ENCODE measurements around the gene TPTE. TPM values are rescaled to one million over a fixed set of nuclear protein-coding genes. Genes with fewer than 3 reads are reported as not detected.
"Not testable (repeated sequence)": the region's sequence is repeated elsewhere in the genome, so short reads cannot be mapped to it uniquely, and the experiment has no call there.

The TPTE gene
- total RNA-seq, 1 donor from 2014 or later, result not detected

GRCh38 chr21:10616535-10616934, 95.2 kb downstream of the TPTE start:
- H3K4me3 ChIP-seq, result no peak overlapping the region
- no peak overlapping the region for H3K27ac ChIP-seq
- peaks cover 17% of the 10 kb centered on the region for H3K9me3 ChIP-seq
- H3K27me3 ChIP-seq (ENCODE audit: low read depth), result no peaks in the 10 kb centered on the region
- no peaks in the 10 kb centered on the region for H3K36me3 ChIP-seq
- intact Hi-C loops (cut with DNase I), result no loop called here
- TF ChIP-seq CTCF (IDR thresholded peaks at IDR 0.05), result no peak
- DNase-seq (no peak), ATAC-seq (no peak)
- no peaks in the 10 kb centered on the region for H3K4me1 ChIP-seq

- H3K4me1 ChIP-seq; H3K36me3 ChIP-seq; intact Hi-C loops (cut with DNase I); H3K4me3 ChIP-seq; H3K27ac ChIP-seq; H3K27me3 ChIP-seq (ENCODE audit: low read depth); ATAC-seq; DNase-seq: not testable (repeated sequence)
- peaks cover 14% of the 10 kb centered on the region for H3K9me3 ChIP-seq
Observed at GRCh38 chr21:10617133-10617752, 95.9 kb downstream of the TPTE start.

GRCh38 chr21:10627316-10627863, 106.0 kb downstream of the TPTE start:
- no peaks in the 10 kb centered on the region for H3K4me1 ChIP-seq
- H3K36me3 ChIP-seq, result no peaks in the 10 kb centered on the region
- peaks cover 9% of the 10 kb centered on the region for H3K9me3 ChIP-seq
- ATAC-seq, result no peak
- TF ChIP-seq CTCF (IDR thresholded peaks at IDR 0.05), result no peak
- H3K4me3 ChIP-seq, result no peak overlapping the region
- no peaks in the 10 kb centered on the region for H3K27me3 ChIP-seq (ENCODE audit: low read depth)
- DNase-seq, result no peak
- intact Hi-C loops (cut with DNase I), result no loop called here
- no peak overlapping the region for H3K27ac ChIP-seq

- H3K27me3 ChIP-seq (ENCODE audit: low read depth); intact Hi-C loops (cut with DNase I); H3K27ac ChIP-seq; H3K4me1 ChIP-seq; H3K9me3 ChIP-seq; DNase-seq; H3K36me3 ChIP-seq; H3K4me3 ChIP-seq: not testable (repeated sequence)
- ATAC-seq, result peak in 1 of 2 donors; percentile 11
Observed at GRCh38 chr21:10629239-10629638, 107.9 kb downstream of the TPTE start.

GRCh38 chr21:10630829-10631228, 109.4 kb downstream of the TPTE start:
- intact Hi-C loops (cut with DNase I); H3K4me1 ChIP-seq; DNase-seq; H3K4me3 ChIP-seq; H3K36me3 ChIP-seq; H3K27ac ChIP-seq; H3K27me3 ChIP-seq (ENCODE audit: low read depth): not testable (repeated sequence)
- H3K9me3 ChIP-seq, result peaks cover 21% of the 10 kb centered on the region
- peak in 1 of 2 donors; percentile 29 for ATAC-seq

- H3K4me3 ChIP-seq; ATAC-seq; intact Hi-C loops (cut with DNase I); H3K27ac ChIP-seq; H3K27me3 ChIP-seq (ENCODE audit: low read depth); H3K4me1 ChIP-seq; DNase-seq; H3K36me3 ChIP-seq: not testable (repeated sequence)
- peaks cover 22% of the 10 kb centered on the region for H3K9me3 ChIP-seq
Observed at GRCh38 chr21:10631316-10631715, 109.9 kb downstream of the TPTE start.

GRCh38 chr21:10638144-10638543, 116.8 kb downstream of the TPTE start:
- H3K4me1 ChIP-seq; intact Hi-C loops (cut with DNase I); ATAC-seq; DNase-seq; H3K27me3 ChIP-seq (ENCODE audit: low read depth); H3K4me3 ChIP-seq; H3K27ac ChIP-seq; H3K36me3 ChIP-seq: not testable (repeated sequence)
- peaks cover 42% of the 10 kb centered on the region for H3K9me3 ChIP-seq

- intact Hi-C loops (cut with DNase I), result no loop called here
- peak; percentile 13 to 21 for ATAC-seq
Observed at GRCh38 chr21:10639123-10639522, 117.7 kb downstream of the TPTE start.

GRCh38 chr21:10639746-10640145, 118.4 kb downstream of the TPTE start:
- H3K36me3 ChIP-seq; H3K27me3 ChIP-seq (ENCODE audit: low read depth); DNase-seq; H3K4me1 ChIP-seq; H3K4me3 ChIP-seq; intact Hi-C loops (cut with DNase I); H3K27ac ChIP-seq: not testable (repeated sequence)
- H3K9me3 ChIP-seq, result peaks cover 44% of the 10 kb centered on the region
- ATAC-seq, result peak in 1 of 2 donors; percentile 18

More at GRCh38 chr21:10639123-10639522, 117.7 kb downstream of the TPTE start:
- no peaks in the 10 kb centered on the region for H3K4me1 ChIP-seq
- H3K27me3 ChIP-seq (ENCODE audit: low read depth), result no peaks in the 10 kb centered on the region
- no peak for DNase-seq
- no peak overlapping the region for H3K27ac ChIP-seq
- peaks cover 49% of the 10 kb centered on the region for H3K9me3 ChIP-seq
- H3K36me3 ChIP-seq, result no peaks in the 10 kb centered on the region
- no peak for TF ChIP-seq CTCF (IDR thresholded peaks at IDR 0.05)
- H3K4me3 ChIP-seq, result no peak overlapping the region
